Stimulated activated CD8-positive, alpha-beta memory T cell treated with anti-CD3 and anti-CD28 coated beads, Interleukin-2, amount 100 ng/mL, for 1 hour (primary cell): ENCODE data around the gene TPK1.

Source experiments
- DNase-seq, 2 donors: peaks; one replicate each; pipeline ENCODE4 v3.0.0-alpha.2; 2020; ENCODE audit warnings: low read depth in 2 of 2

The TPK1 gene

GRCh38 chr7:144407266-144407931 is 428.5 kb downstream of the TPK1 start:
- no peak for DNase-seq

- no peak for DNase-seq
Measured at GRCh38 chr7:144404946-144405345, 430.9 kb downstream of the TPK1 start.

GRCh38 chr7:144403649-144404061 is 432.2 kb downstream of the TPK1 start, which contains the start of gene NOBOX:
Gene NOBOX (minus strand): TSS chr7:144403693.
- no peak for DNase-seq

- DNase-seq = no peak
Measured at GRCh38 chr7:144403102-144403501, 432.8 kb downstream of the TPK1 start.
